SK-N-MC (cell line): ENCODE results near the gene CREB5.

Experiments used
- EZH2 ChIP-seq: fragments of 200-600 bp; sonication (generic); IDR thresholded peaks from one replicate; pipeline ENCODE4 v1.6.1; 2017; ENCODE audit warnings: antibody characterized with exemption
- FOXP2 ChIP-seq: optimal IDR thresholded peaks from 2 replicates; pipeline ENCODE3; 2011; ENCODE audit warnings: mild to moderate bottlenecking, moderate library complexity; ENCODE audit not compliant: insufficient read depth; ENCODE audit errors: extremely low read length, control extremely low read depth
- POLR2AphosphoS5 ChIP-seq: IDR thresholded peaks from 2 replicates; pipeline ENCODE4 v1.6.1; 2012; ENCODE audit warnings: mild to moderate bottlenecking, low read depth, low read length, borderline replicate concordance

GRCh38 chr7:28591725-28592349 lies 179.5 kb downstream of the CREB5 start:
- TF ChIP-seq EZH2 (no peak), POLR2AphosphoS5 (no peak), FOXP2 (no peak)
